Measurements from ENCODE around the gene CRYL1.

GRCh38 chr13:20521364-20522115, 4.1 kb downstream of the CRYL1 start:
- no peak for TF ChIP-seq CTCF (IDR thresholded peaks at IDR 0.05; ENCODE audit: poor library complexity)
- TF ChIP-seq EZH2 (IDR thresholded peaks at IDR 0.05; ENCODE audit: borderline replicate concordance) = no peak
- TF ChIP-seq EZH2phosphoT487 (IDR thresholded peaks at IDR 0.05; ENCODE audit: low read depth, severe bottlenecking, unreplicated experiment) = no peak
